BJ (cell line): ENCODE results near the gene MRO. TPM values are rescaled to one million over a fixed set of nuclear protein-coding genes. Genes with fewer than 3 reads are reported as not detected.

Experiments used
- CTCF ChIA-PET: fragments of 350-600 bp; formaldehyde crosslinking; extraction: SDS; loops from one replicate; lab custom pipeline; 2021; ENCODE audit warnings: antibody characterized with exemption, inconsistent platforms; lab: Yijun Ruan, JAX
- POLR2A ChIA-PET: fragments of 300-600 bp; sonication (Branson Sonifier 250); formaldehyde crosslinking; extraction: SDS; loops from one replicate; lab custom pipeline; 2021; ENCODE audit warnings: antibody characterized with exemption; lab: Charles Lee
- DNase-seq: peaks from one replicate; pipeline ENCODE4 v3.0.0-alpha.2; 2011; ENCODE audit warnings: low read depth
- H3K27me3 ChIP-seq: 2 replicates; pipeline ENCODE4 v1.6.0; 2011; ENCODE audit warnings: low read length; ENCODE audit not compliant: control insufficient read depth, insufficient read depth
- H3K36me3 ChIP-seq: 2 replicates; pipeline ENCODE4 v1.5.1; 2011; ENCODE audit warnings: low read length; ENCODE audit not compliant: control insufficient read depth, insufficient read depth
- H3K4me3 ChIP-seq: 2 replicates; pipeline ENCODE4 v1.5.1; 2011; ENCODE audit warnings: low read depth, mild to moderate bottlenecking, control low read depth, low read length
- CTCF ChIP-seq: IDR thresholded peaks from 2 replicates; pipeline ENCODE4 v1.5.1; 2011; ENCODE audit warnings: low read depth, mild to moderate bottlenecking, control low read depth, inconsistent platforms, low read length, moderate library complexity; ENCODE audit not compliant: insufficient read depth
- polyA plus RNA-seq: library from polyadenylated mRNA; depleted of rRNA; stranded (reverse); fragments of >200 nt; gene quantifications from 2 replicates; pipeline ENCODE4 v1.2.3, GENCODE V29; 2011; rRNA removed

MRO gene
- polyA plus RNA-seq, 1 experiment: not detected

GRCh38 chr18:50749945-50750344 is 69.9 kb downstream of the MRO start:
- ChIA-PET CTCF (no interaction called here), POLR2A (no interaction called here)
- Histone ChIP-seq H3K36me3 (no peaks in the 10 kb centered on the region), H3K4me3 (no peak overlapping the region), H3K27me3 (no peaks in the 10 kb centered on the region)
- TF ChIP-seq CTCF: no peak
- DNase-seq: no peak

DNA sequence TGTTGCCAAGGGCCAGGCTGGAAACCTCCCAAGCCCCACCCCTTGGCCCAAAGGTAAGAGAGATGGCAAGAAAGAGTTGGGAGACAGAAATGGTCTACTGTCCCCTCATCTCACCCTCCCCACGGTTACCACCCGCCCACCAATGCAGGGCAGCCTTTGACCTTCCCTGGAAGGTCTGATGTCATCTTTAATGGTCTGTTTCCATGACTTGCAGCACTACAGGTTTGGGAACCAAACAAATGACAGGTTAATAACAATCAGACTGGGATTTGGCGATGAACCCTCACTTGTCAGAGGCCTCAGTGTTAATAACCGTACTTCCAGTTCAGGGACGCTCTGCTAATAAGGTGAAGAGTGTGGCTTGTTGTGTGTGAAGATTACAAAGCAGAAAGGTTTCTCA is 70.4 kb downstream of the MRO start:
- ChIA-PET POLR2A (no interaction called here), CTCF (no interaction called here)

GRCh38 chr18:50748243-50749229 is 71.3 kb downstream of the MRO start:
- no peak for DNase-seq
- no peaks in the 10 kb centered on the region for H3K27me3 ChIP-seq
- CTCF ChIA-PET: no interaction called here
- no peak overlapping the region for H3K4me3 ChIP-seq
- TF ChIP-seq CTCF: no peak
- no peaks in the 10 kb centered on the region for H3K36me3 ChIP-seq
- POLR2A ChIA-PET: no interaction called here

More for the DNA sequence above, 70.4 kb downstream of the MRO start:
- TF ChIP-seq CTCF: no peak
- no peaks in the 10 kb centered on the region for H3K27me3 ChIP-seq
- H3K36me3 ChIP-seq: no peaks in the 10 kb centered on the region
- no peak overlapping the region for H3K4me3 ChIP-seq
- no peak for DNase-seq

- DNase-seq: no peak
- no peak overlapping the region for H3K4me3 ChIP-seq
- POLR2A ChIA-PET: interaction anchor here (0.6 kb wide), 1 partner anchor 48 kb away, joined by 3 read pairs; no protein-coding TSS in a partner anchor
- TF ChIP-seq CTCF: no peak
- H3K36me3 ChIP-seq: no peaks in the 10 kb centered on the region
- CTCF ChIA-PET: no interaction called here
- no peaks in the 10 kb centered on the region for H3K27me3 ChIP-seq
Observed at GRCh38 chr18:50747849-50748242, 72.0 kb downstream of the MRO start.

GRCh38 chr18:50745945-50746344 is 73.9 kb downstream of the MRO start:
- DNase-seq: no peak
- ChIA-PET POLR2A (no interaction called here), CTCF (no interaction called here)
- TF ChIP-seq CTCF: no peak
- H3K27me3 ChIP-seq: no peaks in the 10 kb centered on the region
- no peak overlapping the region for H3K4me3 ChIP-seq
- H3K36me3 ChIP-seq: no peaks in the 10 kb centered on the region

Other genes with a start within 250 kb of the MRO start
- 21.9 and 44.5 TPM in 2 replicates for gene ME2, start 59.1 kb upstream of the MRO start, polyA plus RNA-seq
- gene ELAC1, start 148.0 kb upstream of the MRO start, polyA plus RNA-seq: 4.4 and 7.9 TPM in 2 replicates
- 85.8 and 101 TPM in 2 replicates for gene SMAD4, start 210.2 kb upstream of the MRO start, polyA plus RNA-seq